Measurements from ENCODE around the gene BLCAP. TPM values are rescaled to one million over a fixed set of nuclear protein-coding genes. Genes with fewer than 3 reads are reported as not detected.
A peak's percentile ranks its signal among the peaks of the same experiment; 100 is the strongest.

Gene BLCAP
- total and polyA plus RNA-seq, 4 donors = 35.2 to 68.7 (median 41.7) TPM

GRCh38 chr20:37539424-37539823 lies 11.7 kb upstream of the BLCAP start:
- no peaks in the 10 kb centered on the region for H3K27me3 ChIP-seq (ENCODE audit: control insufficient read depth in 1 of 2, insufficient read depth in 2 of 2, low read length in 1 of 2)
- H3K27ac ChIP-seq (ENCODE audit: low read depth in 1 of 2, low read length in 2 of 2) = no peak overlapping the region
- H3K4me1 ChIP-seq (ENCODE audit: control insufficient read depth in 1 of 2, insufficient read depth in 2 of 2, low read length in 2 of 2) = no peaks in the 10 kb centered on the region
- DNase-seq = no peak
- no peak overlapping the region for H3K4me3 ChIP-seq (ENCODE audit: low read length in 2 of 2)
- ATAC-seq (ENCODE audit: low FRiP score) = no peak
- intact Hi-C loops (cut with DNase I) = no loop called here
- H3K9me3 ChIP-seq (ENCODE audit: control insufficient read depth, low read length) = no peaks in the 10 kb centered on the region
- H3K36me3 ChIP-seq (ENCODE audit: control insufficient read depth in 1 of 2, insufficient read depth in 2 of 2, low read length in 1 of 2) = no peaks in the 10 kb centered on the region
- 83 to 84% methylated on average over 4 of the region's 4 CpGs for WGBS, 2 donors

DNA sequence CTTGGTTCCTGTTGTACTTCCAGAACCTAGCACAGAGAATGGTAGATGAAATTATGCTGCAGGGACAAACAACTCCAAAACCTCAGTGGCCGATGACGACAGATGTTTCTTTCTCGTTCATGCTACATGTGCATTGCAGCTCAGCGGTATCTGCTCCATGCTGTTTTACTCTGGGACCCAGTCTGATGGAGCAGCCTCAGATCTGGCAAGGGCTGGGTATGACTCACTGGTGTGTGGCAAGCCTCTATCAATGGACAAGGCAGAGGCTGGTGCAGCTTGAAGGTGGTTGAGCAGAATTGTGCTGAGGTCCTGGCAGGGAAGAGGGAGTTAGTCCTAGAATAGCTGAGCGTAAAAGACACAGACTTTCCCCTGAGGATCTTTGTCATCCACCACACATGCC lies 10.3 kb upstream of the BLCAP start:
- intact Hi-C loops (cut with DNase I) = no loop called here
- no peak for ATAC-seq (ENCODE audit: low FRiP score)
- no peaks in the 10 kb centered on the region for H3K36me3 ChIP-seq (ENCODE audit: control insufficient read depth in 1 of 2, insufficient read depth in 2 of 2, low read length in 1 of 2)
- WGBS, 2 donors = 77 to 78% methylated on average over 5 of the region's 5 CpGs
- no peak overlapping the region for H3K4me3 ChIP-seq (ENCODE audit: low read length in 2 of 2)
- no peaks in the 10 kb centered on the region for H3K9me3 ChIP-seq (ENCODE audit: control insufficient read depth, low read length)
- no peak for DNase-seq
- no peak overlapping the region for H3K27ac ChIP-seq (ENCODE audit: low read depth in 1 of 2, low read length in 2 of 2)
- H3K27me3 ChIP-seq (ENCODE audit: control insufficient read depth in 1 of 2, insufficient read depth in 2 of 2, low read length in 1 of 2) = no peaks in the 10 kb centered on the region
- H3K4me1 ChIP-seq (ENCODE audit: control insufficient read depth in 1 of 2, insufficient read depth in 2 of 2, low read length in 2 of 2) = no peaks in the 10 kb centered on the region

- Histone ChIP-seq H3K27ac (ENCODE audit: low read depth in 1 of 2, low read length in 2 of 2) (no peak overlapping the region), H3K4me1 (ENCODE audit: control insufficient read depth in 1 of 2, insufficient read depth in 2 of 2, low read length in 2 of 2) (no peaks in the 10 kb centered on the region), H3K4me3 (ENCODE audit: low read length in 2 of 2) (no peak overlapping the region), H3K36me3 (ENCODE audit: control insufficient read depth in 1 of 2, insufficient read depth in 2 of 2, low read length in 1 of 2) (no peaks in the 10 kb centered on the region), H3K27me3 (ENCODE audit: control insufficient read depth in 1 of 2, insufficient read depth in 2 of 2, low read length in 1 of 2) (no peaks in the 10 kb centered on the region), H3K9me3 (ENCODE audit: control insufficient read depth, low read length) (no peaks in the 10 kb centered on the region)
- DNase-seq (no peak), ATAC-seq (ENCODE audit: low FRiP score) (no peak)
- intact Hi-C loops (cut with DNase I) = no loop called here
- WGBS, 2 donors = 90 to 92% methylated on average over 1 of the region's 1 CpG
These were observed 9.8 kb upstream of the BLCAP start for GRCh38 chr20:37537505-37537904.

DNA sequence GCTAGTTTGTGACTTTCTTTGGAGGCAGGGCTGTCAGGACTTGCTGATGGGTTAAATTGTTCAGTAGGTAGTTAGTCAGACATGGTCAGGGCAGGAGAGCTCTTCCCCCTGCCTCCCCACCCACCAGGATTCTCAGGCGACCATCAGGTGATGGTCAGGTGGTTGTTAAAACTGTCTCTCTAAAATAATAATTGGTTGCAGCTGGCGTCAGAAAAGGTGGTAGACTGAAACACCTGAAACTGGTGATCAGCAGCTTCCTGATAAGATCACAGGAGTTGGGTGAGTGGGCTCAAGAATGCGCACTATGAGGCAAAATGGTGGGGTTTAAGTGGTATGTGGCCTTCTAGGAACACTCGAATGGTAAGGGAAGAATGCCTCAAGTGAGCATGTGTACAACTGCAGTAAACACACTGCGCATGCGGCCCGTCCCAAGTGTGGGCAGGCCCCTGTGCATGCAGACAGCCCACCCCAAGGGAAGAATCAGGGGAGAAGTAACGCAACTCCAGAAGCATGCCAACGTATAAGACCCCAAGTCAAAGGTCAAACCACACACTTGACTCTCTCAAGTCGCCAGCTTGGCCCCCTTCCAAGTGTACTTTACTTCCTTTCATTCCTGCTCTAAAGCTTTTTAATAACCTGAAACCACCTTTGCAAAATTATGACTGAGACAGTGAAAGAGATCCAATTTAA lies 7.9 kb upstream of the BLCAP start:
- 69 to 73% methylated on average over 10 of the region's 10 CpGs for WGBS, 2 donors
- DNase-seq (no peak), ATAC-seq (ENCODE audit: low FRiP score) (no peak)
- Histone ChIP-seq H3K9me3 (ENCODE audit: control insufficient read depth, low read length) (no peaks in the 10 kb centered on the region), H3K4me3 (ENCODE audit: low read length in 2 of 2) (no peak overlapping the region), H3K4me1 (ENCODE audit: control insufficient read depth in 1 of 2, insufficient read depth in 2 of 2, low read length in 2 of 2) (no peaks in the 10 kb centered on the region), H3K27me3 (ENCODE audit: control insufficient read depth in 1 of 2, insufficient read depth in 2 of 2, low read length in 1 of 2) (no peaks in the 10 kb centered on the region), H3K36me3 (ENCODE audit: control insufficient read depth in 1 of 2, insufficient read depth in 2 of 2, low read length in 1 of 2) (no peaks in the 10 kb centered on the region), H3K27ac (ENCODE audit: low read depth in 1 of 2, low read length in 2 of 2) (no peak overlapping the region)
- intact Hi-C loops (cut with DNase I) = loop anchor here in 1 of 2 donors (2.0 kb wide), 1 partner anchor 267 kb away; no protein-coding TSS in a partner anchor

GRCh38 chr20:37534401-37535157 lies 6.9 kb upstream of the BLCAP start:
- H3K27ac ChIP-seq (ENCODE audit: low read depth in 1 of 2, low read length in 2 of 2) = no peak overlapping the region
- no peaks in the 10 kb centered on the region for H3K9me3 ChIP-seq (ENCODE audit: control insufficient read depth, low read length)
- no peak overlapping the region for H3K4me3 ChIP-seq (ENCODE audit: low read length in 2 of 2)
- intact Hi-C loops (cut with DNase I) = loop anchor here (1.0 to 5.0 kb wide), 4 partner anchors 142 to 337 kb away; no protein-coding TSS in a partner anchor
- no peaks in the 10 kb centered on the region for H3K4me1 ChIP-seq (ENCODE audit: control insufficient read depth in 1 of 2, insufficient read depth in 2 of 2, low read length in 2 of 2)
- ATAC-seq (ENCODE audit: low FRiP score) (peak; percentile 87), DNase-seq (no peak)
- 57 to 65% methylated on average over 6 of the region's 6 CpGs for WGBS, 2 donors
- no peaks in the 10 kb centered on the region for H3K36me3 ChIP-seq (ENCODE audit: control insufficient read depth in 1 of 2, insufficient read depth in 2 of 2, low read length in 1 of 2)
- no peaks in the 10 kb centered on the region for H3K27me3 ChIP-seq (ENCODE audit: control insufficient read depth in 1 of 2, insufficient read depth in 2 of 2, low read length in 1 of 2)

DNA sequence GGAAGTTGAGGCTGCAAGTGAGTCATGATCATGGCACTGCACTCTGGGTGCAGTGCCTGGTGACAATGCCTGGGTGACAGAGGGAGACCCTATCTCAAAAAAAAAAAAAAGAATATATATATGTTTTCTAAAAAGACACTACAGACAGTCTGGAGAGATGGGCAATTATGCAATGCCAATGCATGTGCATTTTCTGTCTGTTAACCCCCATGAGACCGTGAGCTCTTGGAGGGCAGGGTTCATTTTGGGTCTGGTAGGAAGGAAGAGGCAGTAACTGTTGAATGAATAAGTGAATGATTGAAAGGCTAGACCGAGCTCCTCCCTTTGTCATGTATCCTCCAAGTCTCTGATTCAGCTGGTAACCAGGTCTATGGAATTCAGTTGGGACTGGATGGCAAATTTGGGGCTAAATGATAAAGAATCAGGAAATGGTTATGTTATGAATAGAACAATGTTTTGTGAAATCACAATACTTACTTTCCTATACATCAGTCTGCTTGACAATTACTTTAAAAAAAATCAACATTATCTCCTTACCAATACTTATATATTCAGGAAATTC lies 5.6 kb upstream of the BLCAP start:
- H3K36me3 ChIP-seq (ENCODE audit: control insufficient read depth in 1 of 2, insufficient read depth in 2 of 2, low read length in 1 of 2) = no peaks in the 10 kb centered on the region
- no peaks in the 10 kb centered on the region for H3K27me3 ChIP-seq (ENCODE audit: control insufficient read depth in 1 of 2, insufficient read depth in 2 of 2, low read length in 1 of 2)
- H3K27ac ChIP-seq (ENCODE audit: low read depth in 1 of 2, low read length in 2 of 2) = no peak overlapping the region
- no peak overlapping the region for H3K4me3 ChIP-seq (ENCODE audit: low read length in 2 of 2)
- DNase-seq (no peak), ATAC-seq (ENCODE audit: low FRiP score) (no peak)
- no peaks in the 10 kb centered on the region for H3K9me3 ChIP-seq (ENCODE audit: control insufficient read depth, low read length)
- no peaks in the 10 kb centered on the region for H3K4me1 ChIP-seq (ENCODE audit: control insufficient read depth in 1 of 2, insufficient read depth in 2 of 2, low read length in 2 of 2)
- intact Hi-C loops (cut with DNase I) = loop anchor here (5.0 kb wide), 2 partner anchors 141 to 336 kb away; no protein-coding TSS in a partner anchor
- WGBS, 2 donors = 90% methylated on average over 2 of the region's 2 CpGs

DNA sequence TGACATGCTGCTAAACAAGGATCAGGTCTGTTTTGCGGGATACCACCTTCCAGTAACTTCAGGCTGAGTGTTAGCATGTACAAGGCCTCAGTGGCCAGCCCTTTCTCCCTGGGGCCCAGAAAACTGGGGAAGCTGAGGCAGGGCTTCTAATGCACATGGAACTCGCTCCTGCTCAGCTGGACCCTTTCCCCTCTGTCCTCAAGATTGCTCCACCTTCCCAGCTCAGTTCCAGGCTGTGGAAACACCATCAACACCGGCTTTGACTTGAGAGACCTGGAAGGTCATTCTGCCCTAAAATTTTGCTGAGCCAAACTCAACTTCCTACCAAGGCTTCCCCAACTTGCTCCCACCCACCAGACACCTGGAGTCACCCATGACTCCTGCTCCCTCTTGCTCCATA lies 4.2 kb upstream of the BLCAP start:
- intact Hi-C loops (cut with DNase I) = loop anchor here (5.0 kb wide), 2 partner anchors 140 to 335 kb away; no protein-coding TSS in a partner anchor

DNA sequence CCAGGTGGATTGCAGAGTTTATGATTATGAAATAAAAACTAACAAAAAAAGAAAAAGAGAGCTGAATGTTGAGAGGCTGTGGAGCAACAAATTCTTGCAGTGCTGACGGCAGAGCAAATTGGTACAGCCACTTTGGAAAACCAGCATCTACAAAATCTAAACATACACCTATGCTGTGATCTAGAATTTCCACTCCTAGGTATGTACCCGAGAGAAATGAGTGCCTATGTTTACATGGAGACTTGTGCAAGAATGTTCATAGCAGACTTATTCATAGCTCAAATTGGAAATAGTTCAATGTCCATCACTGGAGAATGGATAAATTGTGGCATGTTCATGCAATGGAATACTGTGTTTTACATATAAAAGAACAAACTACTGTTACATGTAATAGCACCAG lies 3.0 kb upstream of the BLCAP start:
- Histone ChIP-seq H3K4me3 (ENCODE audit: low read length in 2 of 2) (no peak overlapping the region), H3K9me3 (ENCODE audit: control insufficient read depth, low read length) (no peaks in the 10 kb centered on the region), H3K4me1 (ENCODE audit: control insufficient read depth in 1 of 2, insufficient read depth in 2 of 2, low read length in 2 of 2) (peaks cover 0 to 3% of the 10 kb centered on the region in 2 donors), H3K27ac (ENCODE audit: low read depth in 1 of 2, low read length in 2 of 2) (no peak overlapping the region), H3K27me3 (ENCODE audit: control insufficient read depth in 1 of 2, insufficient read depth in 2 of 2, low read length in 1 of 2) (no peaks in the 10 kb centered on the region), H3K36me3 (ENCODE audit: control insufficient read depth in 1 of 2, insufficient read depth in 2 of 2, low read length in 1 of 2) (no peaks in the 10 kb centered on the region)
- 66 to 67% methylated on average over 2 of the region's 2 CpGs for WGBS, 2 donors
- no peak for DNase-seq
- ATAC-seq (ENCODE audit: low FRiP score) = no peak
- intact Hi-C loops (cut with DNase I) = loop anchor here (5.0 kb wide), 2 partner anchors 138 to 333 kb away; no protein-coding TSS in a partner anchor

More for the DNA sequence above, 4.2 kb upstream of the BLCAP start:
- Histone ChIP-seq H3K27ac (ENCODE audit: low read depth in 1 of 2, low read length in 2 of 2) (no peak overlapping the region), H3K36me3 (ENCODE audit: control insufficient read depth in 1 of 2, insufficient read depth in 2 of 2, low read length in 1 of 2) (no peaks in the 10 kb centered on the region), H3K4me1 (ENCODE audit: control insufficient read depth in 1 of 2, insufficient read depth in 2 of 2, low read length in 2 of 2) (no peaks in the 10 kb centered on the region), H3K4me3 (ENCODE audit: low read length in 2 of 2) (no peak overlapping the region), H3K9me3 (ENCODE audit: control insufficient read depth, low read length) (no peaks in the 10 kb centered on the region), H3K27me3 (ENCODE audit: control insufficient read depth in 1 of 2, insufficient read depth in 2 of 2, low read length in 1 of 2) (no peaks in the 10 kb centered on the region)
- DNase-seq (no peak), ATAC-seq (ENCODE audit: low FRiP score) (no peak)
- WGBS, 2 donors = 79 to 90% methylated on average over 3 of the region's 3 CpGs
